GM12801 (cell line): Measurements from ENCODE around the gene FTH1.

Source experiments
- CTCF ChIP-seq: IDR thresholded peaks from one replicate; pipeline ENCODE4 v1.5.1; 2011; ENCODE audit warnings: control low read depth; ENCODE audit not compliant: insufficient read length; ENCODE audit errors: extremely low read depth

FTH1 gene

GRCh38 chr11:61975638-61976419 lies 8.4 kb upstream of the FTH1 start:
- TF ChIP-seq CTCF = no peak

GRCh38 chr11:61974766-61975631 lies 7.6 kb upstream of the FTH1 start:
- no peak for TF ChIP-seq CTCF

GRCh38 chr11:61973476-61974162 lies 6.2 kb upstream of the FTH1 start:
- no peak for TF ChIP-seq CTCF

- no peak for TF ChIP-seq CTCF
Measured at GRCh38 chr11:61972672-61973475, 5.4 kb upstream of the FTH1 start.

GRCh38 chr11:61972112-61972671 lies 4.8 kb upstream of the FTH1 start:
- TF ChIP-seq CTCF = no peak

GRCh38 chr11:61971248-61972111 lies 4.0 kb upstream of the FTH1 start:
- TF ChIP-seq CTCF = no peak
